HG02759 (cell line): ENCODE measurements around the gene DDX54.
"Not testable (repeated sequence)": the region's sequence is repeated elsewhere in the genome, so short reads cannot be mapped to it uniquely, and the experiment has no call there.

Experiments
- ATAC-seq: cut with Tn5 transposase; IDR thresholded peaks from one replicate; pipeline ENCODE4 v1.9.1; 2021; ENCODE audit warnings: mild to moderate bottlenecking, moderate library complexity; ENCODE audit not compliant: unreplicated experiment

Gene DDX54

GRCh38 chr12:113145720-113146551 lies 39.3 kb downstream of the DDX54 start:
- ATAC-seq = no peak

- ATAC-seq = no peak
These were observed 40.5 kb downstream of the DDX54 start for GRCh38 chr12:113144806-113145205.

DNA sequence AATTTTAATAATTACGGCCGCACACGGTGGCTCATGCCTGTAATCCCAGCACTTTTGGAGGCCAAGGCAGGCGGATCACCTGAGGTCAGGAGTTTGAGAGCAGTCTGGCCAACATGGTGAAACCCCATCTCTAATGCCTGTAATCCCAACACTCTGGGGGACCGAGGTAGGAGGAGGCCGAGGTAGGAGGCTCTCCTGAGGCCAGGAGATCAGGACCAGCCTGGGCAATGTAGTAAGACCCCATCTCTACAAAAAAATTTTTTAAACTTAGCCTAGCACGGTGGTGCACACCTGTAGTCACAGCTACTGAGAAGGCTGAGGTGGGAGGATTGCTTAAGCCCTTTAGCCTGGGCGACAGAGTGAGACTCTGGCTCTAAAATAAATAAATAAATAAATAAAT lies 41.3 kb downstream of the DDX54 start:
- no peak for ATAC-seq

GRCh38 chr12:113142886-113143332 lies 42.4 kb downstream of the DDX54 start:
- no peak for ATAC-seq

- ATAC-seq = no peak
These were observed 42.9 kb downstream of the DDX54 start for GRCh38 chr12:113142173-113142885.

GRCh38 chr12:113141716-113142115 lies 43.6 kb downstream of the DDX54 start:
- not testable (repeated sequence) for ATAC-seq

GRCh38 chr12:113140706-113141105 lies 44.6 kb downstream of the DDX54 start:
- no peak for ATAC-seq

GRCh38 chr12:113138826-113139225 lies 46.5 kb downstream of the DDX54 start:
- no peak for ATAC-seq

- ATAC-seq = no peak
These were observed 47.2 kb downstream of the DDX54 start for GRCh38 chr12:113137861-113138783.

GRCh38 chr12:113136990-113137511 lies 48.2 kb downstream of the DDX54 start:
- no peak for ATAC-seq

GRCh38 chr12:113136128-113136989 lies 48.9 kb downstream of the DDX54 start:
- no peak for ATAC-seq

GRCh38 chr12:113135178-113136127 lies 49.8 kb downstream of the DDX54 start, which contains the start of gene RASAL1:
TSS of gene RASAL1 (minus strand) at chr12:113135761. CDS start at chr12:113135462, 299 bp downstream.
- peak; percentile 63 for ATAC-seq

- no peak for ATAC-seq
These were observed 50.7 kb downstream of the DDX54 start for GRCh38 chr12:113134521-113134951.

DNA sequence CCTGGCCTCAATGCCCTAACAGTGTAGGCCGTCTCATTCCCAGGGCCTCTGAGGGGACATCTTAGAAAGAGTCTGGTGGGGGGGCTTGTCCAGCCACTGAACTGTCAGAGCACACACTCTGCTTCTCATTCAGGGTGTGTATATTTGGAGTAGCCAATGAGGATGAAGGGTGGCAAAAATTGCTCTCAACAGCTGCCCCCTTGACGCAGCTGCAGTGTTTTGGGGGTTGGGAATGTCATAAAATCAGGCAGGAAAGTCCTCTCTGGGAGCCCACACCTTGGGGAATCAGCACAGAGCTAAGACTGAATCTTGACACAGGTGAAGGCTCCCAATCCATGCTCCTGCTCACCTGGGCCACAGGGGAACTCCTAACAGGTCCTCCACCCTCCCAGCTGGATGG lies 51.2 kb downstream of the DDX54 start:
- no peak for ATAC-seq

DNA sequence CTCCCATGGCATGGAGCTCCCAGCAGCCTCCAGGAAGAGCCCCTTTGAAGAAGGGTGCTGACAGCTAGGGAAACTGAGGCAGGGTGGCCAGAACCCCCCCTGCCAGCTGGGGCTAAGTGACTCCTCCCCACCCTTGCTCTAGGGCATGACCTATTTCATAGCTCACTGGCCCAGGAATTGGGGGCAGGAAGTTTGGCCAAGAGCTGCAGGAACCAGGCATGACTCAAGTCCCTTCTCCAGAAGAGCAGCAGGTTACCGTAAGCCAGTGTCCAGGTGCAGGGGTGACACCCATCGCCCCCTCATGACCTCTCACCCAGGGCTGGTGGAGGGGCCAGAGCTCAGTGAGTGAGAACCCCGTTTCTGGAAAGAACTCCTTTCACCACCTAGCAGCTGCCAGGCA lies 51.6 kb downstream of the DDX54 start:
- no peak for ATAC-seq

DNA sequence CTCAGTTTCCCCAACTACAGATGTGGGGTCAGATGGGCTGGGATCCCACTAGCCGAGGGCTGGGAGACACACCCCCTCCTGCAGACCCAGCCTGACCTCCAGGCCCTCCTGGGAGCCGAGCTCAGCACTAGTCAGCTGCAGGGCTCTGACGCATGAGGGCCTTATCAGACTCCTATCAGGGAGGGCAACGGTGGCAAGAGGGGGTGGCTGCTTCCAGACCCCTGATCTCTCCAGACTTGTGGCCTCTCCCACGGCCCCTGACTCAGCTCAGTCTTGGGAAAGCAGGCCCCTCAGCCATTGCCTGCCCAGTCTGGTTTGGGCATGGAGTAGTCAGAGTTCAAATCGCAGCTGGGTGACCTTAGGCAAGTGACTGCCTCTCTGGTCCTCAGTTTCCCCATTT lies 52.2 kb downstream of the DDX54 start:
- ATAC-seq = no peak

GRCh38 chr12:113131556-113131955 lies 53.7 kb downstream of the DDX54 start:
- ATAC-seq = no peak

- no peak for ATAC-seq
These were observed 54.7 kb downstream of the DDX54 start for GRCh38 chr12:113130457-113131135.
